PC-9 (cell line): ENCODE results near the gene OXSM.

Experiments used
- EZH2 ChIP-seq: fragments of 200-600 bp; sonication (generic); IDR thresholded peaks from 2 replicates; pipeline ENCODE4 v1.8.0; 2017; ENCODE audit warnings: antibody characterized with exemption, low read depth
- TF ChIP-seq, protein P1 (sequence below): fragments of 200-600 bp; sonication (generic); conservative IDR thresholded peaks from 2 replicates; pipeline ENCODE4 v1.6.1; 2017; ENCODE audit warnings: mixed run types, antibody characterized with exemption, mild to moderate bottlenecking, moderate library complexity

DNA sequence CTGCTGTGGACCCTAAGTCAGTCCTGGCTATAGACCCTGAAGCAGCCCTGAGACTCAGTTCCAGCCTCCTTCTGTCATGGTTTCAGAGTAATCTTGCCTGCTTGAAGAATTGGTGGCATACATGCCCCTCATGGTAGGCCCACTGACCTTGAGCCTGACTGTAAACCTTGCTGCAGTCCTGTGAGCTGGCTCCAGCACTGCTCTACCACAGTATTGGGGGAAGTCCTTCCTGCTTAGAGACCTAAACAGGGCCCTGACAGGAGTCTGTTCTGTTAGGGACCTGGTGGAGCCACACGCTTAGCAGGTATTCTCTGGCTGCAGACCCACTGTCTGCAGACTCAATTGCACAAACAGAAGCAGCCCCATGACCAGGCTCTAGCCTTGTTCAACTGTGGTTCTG, 47.1 kb downstream of the OXSM start:
- TF ChIP-seq, protein P1, sequence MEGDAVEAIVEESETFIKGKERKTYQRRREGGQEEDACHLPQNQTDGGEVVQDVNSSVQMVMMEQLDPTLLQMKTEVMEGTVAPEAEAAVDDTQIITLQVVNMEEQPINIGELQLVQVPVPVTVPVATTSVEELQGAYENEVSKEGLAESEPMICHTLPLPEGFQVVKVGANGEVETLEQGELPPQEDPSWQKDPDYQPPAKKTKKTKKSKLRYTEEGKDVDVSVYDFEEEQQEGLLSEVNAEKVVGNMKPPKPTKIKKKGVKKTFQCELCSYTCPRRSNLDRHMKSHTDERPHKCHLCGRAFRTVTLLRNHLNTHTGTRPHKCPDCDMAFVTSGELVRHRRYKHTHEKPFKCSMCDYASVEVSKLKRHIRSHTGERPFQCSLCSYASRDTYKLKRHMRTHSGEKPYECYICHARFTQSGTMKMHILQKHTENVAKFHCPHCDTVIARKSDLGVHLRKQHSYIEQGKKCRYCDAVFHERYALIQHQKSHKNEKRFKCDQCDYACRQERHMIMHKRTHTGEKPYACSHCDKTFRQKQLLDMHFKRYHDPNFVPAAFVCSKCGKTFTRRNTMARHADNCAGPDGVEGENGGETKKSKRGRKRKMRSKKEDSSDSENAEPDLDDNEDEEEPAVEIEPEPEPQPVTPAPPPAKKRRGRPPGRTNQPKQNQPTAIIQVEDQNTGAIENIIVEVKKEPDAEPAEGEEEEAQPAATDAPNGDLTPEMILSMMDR: no peak
- no peak for TF ChIP-seq EZH2
